Activated CD8-positive, alpha-beta memory T cell treated with anti-CD3 and anti-CD28 coated beads for 4 hours (primary cell): ENCODE data around the gene SPINK8.
A peak's percentile ranks its signal among the peaks of the same experiment; 100 is the strongest.
"Not testable (repeated sequence)": the region's sequence is repeated elsewhere in the genome, so short reads cannot be mapped to it uniquely, and the experiment has no call there.

ENCODE experiments used
- DNase-seq, 2 donors: peaks; one replicate each; pipeline ENCODE4 v3.0.0-alpha.2; 2020; ENCODE audit warnings: low read depth in 2 of 2

SPINK8 gene

GRCh38 chr3:48331706-48332435 is 1.6 kb downstream of the SPINK8 start:
- not testable (repeated sequence) for DNase-seq

- no peak for DNase-seq
These were observed 12.5 kb downstream of the SPINK8 start for GRCh38 chr3:48320996-48321395.

- no peak for DNase-seq
These were observed 14.6 kb downstream of the SPINK8 start for GRCh38 chr3:48318713-48319468.

- no peak for DNase-seq
These were observed 18.9 kb downstream of the SPINK8 start for GRCh38 chr3:48314542-48314941.

- no peak for DNase-seq
These were observed 26.5 kb downstream of the SPINK8 start for GRCh38 chr3:48306860-48307530.

- DNase-seq: no peak
These were observed 27.2 kb downstream of the SPINK8 start for GRCh38 chr3:48306290-48306689.

- no peak for DNase-seq
These were observed 28.1 kb downstream of the SPINK8 start for GRCh38 chr3:48305396-48305795.

GRCh38 chr3:48303021-48303420 is 30.4 kb downstream of the SPINK8 start:
- DNase-seq: no peak

GRCh38 chr3:48301800-48302166 is 31.7 kb downstream of the SPINK8 start:
- DNase-seq: no peak

- DNase-seq: peak; percentile 80 to 81
These were observed 32.3 kb downstream of the SPINK8 start, which contains the start of gene NME6 for GRCh38 chr3:48301020-48301799. Gene NME6 (minus strand): TSS chr3:48301367.

- DNase-seq: no peak
These were observed 33.4 kb downstream of the SPINK8 start for GRCh38 chr3:48299746-48300712.

GRCh38 chr3:48297111-48297810 is 36.2 kb downstream of the SPINK8 start:
- DNase-seq: no peak

- no peak for DNase-seq
These were observed 36.8 kb downstream of the SPINK8 start for GRCh38 chr3:48296699-48297098.

- DNase-seq: no peak
These were observed 38.7 kb downstream of the SPINK8 start for GRCh38 chr3:48294611-48295263.

GRCh38 chr3:48289659-48290058 is 43.8 kb downstream of the SPINK8 start:
- no peak for DNase-seq

GRCh38 chr3:48287034-48287433 is 46.4 kb downstream of the SPINK8 start:
- no peak for DNase-seq

- DNase-seq: no peak
These were observed 47.2 kb downstream of the SPINK8 start for GRCh38 chr3:48286308-48286707.

GRCh38 chr3:48285675-48286074 is 47.8 kb downstream of the SPINK8 start:
- DNase-seq: no peak

- no peak for DNase-seq
These were observed 48.3 kb downstream of the SPINK8 start for GRCh38 chr3:48285132-48285531.

- no peak for DNase-seq
These were observed 52.6 kb downstream of the SPINK8 start for GRCh38 chr3:48280881-48281280.
